ENCODE results near the gene HDAC4.

DNA sequence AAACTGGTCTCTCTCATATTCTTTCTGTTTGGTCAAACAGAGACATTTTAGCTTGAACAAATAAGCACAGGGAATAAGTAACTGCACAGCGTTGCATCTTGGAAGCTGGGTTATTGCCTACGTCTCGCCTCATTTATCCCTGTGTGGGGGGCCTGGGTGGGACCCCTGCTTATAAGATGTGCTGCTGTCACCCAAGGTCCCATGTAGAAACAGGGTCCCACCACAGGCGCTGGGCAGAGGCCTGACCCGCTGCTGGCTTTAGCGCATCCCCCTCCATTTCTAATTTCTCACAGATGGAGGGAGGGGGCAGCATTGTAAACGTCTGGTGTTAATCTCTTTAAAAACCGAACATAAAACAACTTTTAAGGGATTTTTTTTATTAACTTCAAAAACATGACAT lies 207.8 kb downstream of the HDAC4 start:
- TF ChIP-seq, protein P1, sequence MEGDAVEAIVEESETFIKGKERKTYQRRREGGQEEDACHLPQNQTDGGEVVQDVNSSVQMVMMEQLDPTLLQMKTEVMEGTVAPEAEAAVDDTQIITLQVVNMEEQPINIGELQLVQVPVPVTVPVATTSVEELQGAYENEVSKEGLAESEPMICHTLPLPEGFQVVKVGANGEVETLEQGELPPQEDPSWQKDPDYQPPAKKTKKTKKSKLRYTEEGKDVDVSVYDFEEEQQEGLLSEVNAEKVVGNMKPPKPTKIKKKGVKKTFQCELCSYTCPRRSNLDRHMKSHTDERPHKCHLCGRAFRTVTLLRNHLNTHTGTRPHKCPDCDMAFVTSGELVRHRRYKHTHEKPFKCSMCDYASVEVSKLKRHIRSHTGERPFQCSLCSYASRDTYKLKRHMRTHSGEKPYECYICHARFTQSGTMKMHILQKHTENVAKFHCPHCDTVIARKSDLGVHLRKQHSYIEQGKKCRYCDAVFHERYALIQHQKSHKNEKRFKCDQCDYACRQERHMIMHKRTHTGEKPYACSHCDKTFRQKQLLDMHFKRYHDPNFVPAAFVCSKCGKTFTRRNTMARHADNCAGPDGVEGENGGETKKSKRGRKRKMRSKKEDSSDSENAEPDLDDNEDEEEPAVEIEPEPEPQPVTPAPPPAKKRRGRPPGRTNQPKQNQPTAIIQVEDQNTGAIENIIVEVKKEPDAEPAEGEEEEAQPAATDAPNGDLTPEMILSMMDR (IDR thresholded peaks at IDR 0.05; ENCODE audit: insufficient read depth, low read length, poor library complexity, severe bottlenecking), result no peak
- TF ChIP-seq EZH2phosphoT487 (conservative IDR thresholded peaks at IDR 0.05; ENCODE audit: low read length), result no peak
